Measurements from ENCODE around the gene TNIK. TPM values are rescaled to one million over a fixed set of nuclear protein-coding genes. Genes with fewer than 3 reads are reported as not detected.

TNIK gene
- total RNA-seq, 1 donor from 2014 or later = 9.3 TPM

- no peak overlapping the region for H3K4me3 Mint-ChIP-seq
- H3K27ac Mint-ChIP-seq = no peak overlapping the region
- no peaks in the 10 kb centered on the region for H3K27me3 Mint-ChIP-seq (ENCODE audit: low read depth)
- H3K4me1 Mint-ChIP-seq = no peaks in the 10 kb centered on the region
- no peaks in the 10 kb centered on the region for H3K9me3 Mint-ChIP-seq
- DNase-seq (ENCODE audit: low spot score in 2 of 2, unreplicated experiment in 2 of 2) = no peak
- no peaks in the 10 kb centered on the region for H3K36me3 Mint-ChIP-seq
- TF ChIP-seq CTCF (IDR thresholded peaks at IDR 0.05; ENCODE audit: unreplicated experiment) = no peak
Measured at GRCh38 chr3:171436380-171436779, 23.8 kb downstream of the TNIK start.

- no peak for DNase-seq (ENCODE audit: low spot score in 2 of 2, unreplicated experiment in 2 of 2)
- Mint-ChIP-seq H3K27me3 (ENCODE audit: low read depth) (no peaks in the 10 kb centered on the region), H3K36me3 (no peaks in the 10 kb centered on the region), H3K4me1 (no peaks in the 10 kb centered on the region), H3K27ac (no peak overlapping the region), H3K4me3 (no peak overlapping the region), H3K9me3 (no peaks in the 10 kb centered on the region)
- no peak for TF ChIP-seq CTCF (IDR thresholded peaks at IDR 0.05; ENCODE audit: unreplicated experiment)
Measured at GRCh38 chr3:171435757-171436156, 24.4 kb downstream of the TNIK start.

GRCh38 chr3:171435143-171435542 lies 25.1 kb downstream of the TNIK start:
- no peaks in the 10 kb centered on the region for H3K27me3 Mint-ChIP-seq (ENCODE audit: low read depth)
- no peaks in the 10 kb centered on the region for H3K9me3 Mint-ChIP-seq
- no peak overlapping the region for H3K4me3 Mint-ChIP-seq
- H3K36me3 Mint-ChIP-seq = no peaks in the 10 kb centered on the region
- H3K4me1 Mint-ChIP-seq = no peaks in the 10 kb centered on the region
- no peak for DNase-seq (ENCODE audit: low spot score in 2 of 2, unreplicated experiment in 2 of 2)
- no peak overlapping the region for H3K27ac Mint-ChIP-seq
- TF ChIP-seq CTCF (IDR thresholded peaks at IDR 0.05; ENCODE audit: unreplicated experiment) = no peak

GRCh38 chr3:171432548-171432947 lies 27.7 kb downstream of the TNIK start:
- Mint-ChIP-seq H3K9me3 (no peaks in the 10 kb centered on the region), H3K27ac (no peak overlapping the region), H3K4me1 (no peaks in the 10 kb centered on the region), H3K36me3 (no peaks in the 10 kb centered on the region), H3K4me3 (no peak overlapping the region), H3K27me3 (ENCODE audit: low read depth) (no peaks in the 10 kb centered on the region)
- no peak for DNase-seq (ENCODE audit: low spot score in 2 of 2, unreplicated experiment in 2 of 2)
- no peak for TF ChIP-seq CTCF (IDR thresholded peaks at IDR 0.05; ENCODE audit: unreplicated experiment)

- Mint-ChIP-seq H3K36me3 (no peaks in the 10 kb centered on the region), H3K4me1 (no peaks in the 10 kb centered on the region), H3K27me3 (ENCODE audit: low read depth) (no peaks in the 10 kb centered on the region), H3K4me3 (no peak overlapping the region), H3K27ac (no peak overlapping the region), H3K9me3 (no peaks in the 10 kb centered on the region)
- TF ChIP-seq CTCF (IDR thresholded peaks at IDR 0.05; ENCODE audit: unreplicated experiment) = no peak
- no peak for DNase-seq (ENCODE audit: low spot score in 2 of 2, unreplicated experiment in 2 of 2)
Measured at GRCh38 chr3:171431550-171431949, 28.7 kb downstream of the TNIK start.

GRCh38 chr3:171430530-171430929 lies 29.7 kb downstream of the TNIK start:
- Mint-ChIP-seq H3K4me1 (no peaks in the 10 kb centered on the region), H3K27me3 (ENCODE audit: low read depth) (no peaks in the 10 kb centered on the region), H3K27ac (no peak overlapping the region), H3K9me3 (no peaks in the 10 kb centered on the region), H3K36me3 (no peaks in the 10 kb centered on the region), H3K4me3 (no peak overlapping the region)
- TF ChIP-seq CTCF (IDR thresholded peaks at IDR 0.05; ENCODE audit: unreplicated experiment) = no peak
- DNase-seq (ENCODE audit: low spot score in 2 of 2, unreplicated experiment in 2 of 2) = no peak

Data from mesothelial cell of epicardium (in vitro differentiated cells).